Endothelial cell of umbilical vein (primary cell): Measurements from ENCODE around the gene DENND5B. TPM values are rescaled to one million over a fixed set of nuclear protein-coding genes. Genes with fewer than 3 reads are reported as not detected.
"Not testable (repeated sequence)": the region's sequence is repeated elsewhere in the genome, so short reads cannot be mapped to it uniquely, and the experiment has no call there.

Source experiments
- BruUV-seq: library from RNA; stranded (reverse); fragments of 400-500 nt; replicated peaks from 2 replicates; lab custom pipeline; 2021; lab: Mats Ljungman, UMichigan
- CTCF ChIA-PET: fragments of 300-600, 350-600 bp; sonication (Branson Sonifier 250); formaldehyde crosslinking; loops from one replicate; lab custom pipeline; 2021; ENCODE audit warnings: antibody characterized with exemption, inconsistent platforms; lab: Charles Lee
- POLR2A ChIA-PET: fragments of 300-600, 350-600 bp; sonication (Branson Sonifier 250); formaldehyde crosslinking; loops from one replicate; lab custom pipeline; 2021; ENCODE audit warnings: antibody characterized with exemption, inconsistent platforms; lab: Charles Lee
- DNase-seq: peaks from one replicate; pipeline ENCODE4 v3.0.0-alpha.2; 2011; ENCODE audit warnings: low read depth, low spot score
- FAIRE-seq: peaks from 2 replicates; lab custom pipeline; 2011; peaks lifted over from hg19 to GRCh38; lab: Jason Lieb, UNC
- H2AFZ ChIP-seq: 2 replicates; pipeline ENCODE4 v1.6.0; 2012; ENCODE audit warnings: low read depth, low read length, control low read depth, inconsistent platforms
- H3K27ac ChIP-seq: 2 replicates; pipeline ENCODE4 v1.5.1; 2011; ENCODE audit warnings: low read depth, mild to moderate bottlenecking, control low read depth, low read length, moderate library complexity; ENCODE audit not compliant: insufficient read depth
- H3K27me3 ChIP-seq, 2 experiments: 2 replicates each; pipeline versions ENCODE4 v1.6.0 to v1.6.1; 2011; ENCODE audit warnings: low read length in 2 of 2, mixed read lengths in 1 of 2; ENCODE audit not compliant: control insufficient read depth in 2 of 2, insufficient read depth in 2 of 2
- H3K36me3 ChIP-seq, 2 experiments: 2 replicates in 1 of 2; 3 replicates in 1 of 2; pipeline ENCODE4 v1.5.1; 2011; ENCODE audit warnings: low read length in 2 of 2, mild to moderate bottlenecking in 1 of 2, moderate library complexity in 1 of 2; ENCODE audit not compliant: control insufficient read depth in 2 of 2, insufficient read depth in 2 of 2; ENCODE audit errors: extremely low read depth in 1 of 2
- H3K4me1 ChIP-seq: 3 replicates; pipeline ENCODE4 v1.5.1; 2011; ENCODE audit warnings: mild to moderate bottlenecking, low read length; ENCODE audit not compliant: control insufficient read depth, insufficient read depth; ENCODE audit errors: extremely low read depth
- H3K4me2 ChIP-seq: 2 replicates; pipeline ENCODE4 v1.6.1; 2011; ENCODE audit warnings: low read length, control low read depth, mixed read lengths; ENCODE audit not compliant: insufficient read depth
- H3K4me3 ChIP-seq, 3 experiments: fragments of 200-600 bp in 1 of 3; sonication (generic), shearing (Covaris generic) in 1 of 3; replicated peaks in 1 of 3; 2 replicates each; pipeline ENCODE4 v1.5.1; 2011 to 2016; ENCODE audit warnings: control low read depth in 3 of 3, low read length in 3 of 3, mild to moderate bottlenecking in 2 of 3, inconsistent platforms in 1 of 3, low read depth in 1 of 3, moderate library complexity in 1 of 3; ENCODE audit not compliant: insufficient read depth in 1 of 3
- H3K79me2 ChIP-seq: 2 replicates; pipeline ENCODE4 v1.6.0; 2012; ENCODE audit warnings: low read length, inconsistent platforms; ENCODE audit not compliant: control insufficient read depth, insufficient read depth
- H3K9ac ChIP-seq: replicated peaks from 2 replicates; pipeline ENCODE3; 2011; ENCODE audit warnings: low read length, control low read depth; ENCODE audit not compliant: insufficient read depth; ENCODE audit errors: extremely low read depth
- H3K9me1 ChIP-seq: replicated peaks from 3 replicates; pipeline ENCODE4 v1.6.0; 2011; ENCODE audit warnings: mild to moderate bottlenecking, low read length; ENCODE audit not compliant: control insufficient read depth, insufficient read depth; ENCODE audit errors: extremely low read depth
- H3K9me3 ChIP-seq: replicated peaks from 2 replicates; pipeline ENCODE4 v1.5.1; 2012; ENCODE audit warnings: low read length, inconsistent platforms; ENCODE audit not compliant: control insufficient read depth, insufficient read depth
- H4K20me1 ChIP-seq: replicated peaks from 2 replicates; pipeline ENCODE3; 2011; ENCODE audit warnings: mild to moderate bottlenecking, low read length; ENCODE audit not compliant: control insufficient read depth, insufficient read depth; ENCODE audit errors: extremely low read depth
- CTCF ChIP-seq, 2 donors: IDR thresholded peaks; 1 replicate in 1 of 2; 2 replicates in 1 of 2; pipeline ENCODE4 v1.5.1; 2011; ENCODE audit warnings: low read length in 2 of 2, mild to moderate bottlenecking in 2 of 2, moderate library complexity in 2 of 2, control low read depth in 1 of 2, inconsistent platforms in 1 of 2, low read depth in 1 of 2; ENCODE audit not compliant: insufficient read depth in 1 of 2; ENCODE audit errors: extremely low read depth in 1 of 2
- EZH2 ChIP-seq: IDR thresholded peaks from 2 replicates; pipeline ENCODE4 v1.6.1; 2012; ENCODE audit warnings: borderline replicate concordance, low read depth, mild to moderate bottlenecking, moderate library complexity, low read length, inconsistent platforms; ENCODE audit not compliant: severe bottlenecking
- FOS ChIP-seq: IDR thresholded peaks from 2 replicates; pipeline ENCODE4 v1.6.1; 2011; ENCODE audit warnings: mild to moderate bottlenecking, low read length, moderate library complexity, borderline replicate concordance; ENCODE audit not compliant: insufficient read depth
- GATA2 ChIP-seq: IDR thresholded peaks from 2 replicates; pipeline ENCODE4 v1.7.0; 2011; ENCODE audit warnings: low read depth, mild to moderate bottlenecking, moderate library complexity, mixed read lengths, low read length; ENCODE audit not compliant: insufficient read length, insufficient read depth
- JUN ChIP-seq: IDR thresholded peaks from 2 replicates; pipeline ENCODE4 v1.6.1; 2011; ENCODE audit warnings: borderline replicate concordance, low read depth; ENCODE audit not compliant: insufficient read length, insufficient read depth
- MAX ChIP-seq: IDR thresholded peaks from 2 replicates; pipeline ENCODE4 v1.6.1; 2011; ENCODE audit not compliant: insufficient read depth, insufficient read length
- MYC ChIP-seq: IDR thresholded peaks from one replicate; pipeline ENCODE4 v1.6.1; 2011; ENCODE audit warnings: mild to moderate bottlenecking, low read depth, low read length
- POLR2A ChIP-seq: IDR thresholded peaks from 2 replicates; pipeline ENCODE4 v1.6.1; 2012; ENCODE audit warnings: low read depth, mild to moderate bottlenecking, control low read depth, low read length
- POLR2AphosphoS5 ChIP-seq: IDR thresholded peaks from 2 replicates; pipeline ENCODE4 v1.6.1; 2012; ENCODE audit warnings: low read depth, mild to moderate bottlenecking, control low read depth, low read length, moderate library complexity; ENCODE audit not compliant: insufficient read depth
- dilution Hi-C: fragments of 300-500 bp; cut with MboI; formaldehyde crosslinking; loops from one replicate; pipeline ENCODE4 v1.15.0; 2019; ENCODE audit warnings: low sequenced_read_pairs; ENCODE audit not compliant: extremely low pct_ligation_motif_present
- intact Hi-C: fragments of 100-400 bp; cut with micrococcal nuclease; formaldehyde crosslinking; loops from one replicate; pipeline ENCODE4 v1.10.0; 2022
- polyA plus RNA-seq, 4 experiments: library from polyadenylated mRNA; depleted of rRNA in 3 of 4; stranded (reverse) in 3 of 4; unstranded in 1 of 4; fragments of >200 nt; gene quantifications; 2 replicates each; pipeline versions ENCODE4 v1.2.1 to v1.2.3, GENCODE V29; 2011 to 2012; ENCODE audit warnings: missing spikeins in 1 of 4
- total RNA-seq: library from RNA; stranded (reverse); gene quantifications from 2 replicates; pipeline ENCODE4 v1.2.3, GENCODE V29; 2021

The DENND5B gene
- total and polyA plus RNA-seq, 2 donors (not counting 3 experiments of a cell fraction or from before 2014, with no cell fraction given) = 10.3 to 18.3 TPM

GRCh38 chr12:31504625-31505222 is 86.2 kb downstream of the DENND5B start:
- Histone ChIP-seq H3K4me1 (peaks cover 27% of the 10 kb centered on the region), H4K20me1 (no peaks in the 10 kb centered on the region), H3K9ac (no peak overlapping the region), H3K79me2 (peaks cover 2% of the 10 kb centered on the region), H3K27ac (no peak overlapping the region), H3K4me3 (no peak overlapping the region), H3K36me3 (no peaks in the 10 kb centered on the region), H3K9me1 (no peaks in the 10 kb centered on the region), H3K27me3 (no peaks in the 10 kb centered on the region), H2AFZ (no peak overlapping the region), H3K4me2 (no peak overlapping the region), H3K9me3 (no peaks in the 10 kb centered on the region)
- no TSS peak for BruUV-seq
- dilution Hi-C loops (no loop called here), intact Hi-C loops (loop anchor here (5.0 kb wide), 1 partner anchor 182 kb away; no protein-coding TSS in a partner anchor)
- POLR2A ChIA-PET = no interaction called here
- CTCF ChIA-PET = interaction anchor here (0.6 kb wide), 1 partner anchor 86 kb away, joined by 3 read pairs; the partner anchor contains the start of gene DENND5B
- no peak for DNase-seq
- FAIRE-seq = no peak
- no peak for TF ChIP-seq POLR2A
- TF ChIP-seq FOS = no peak
- TF ChIP-seq EZH2 = no peak
- no peak for TF ChIP-seq POLR2AphosphoS5
- TF ChIP-seq MYC = no peak
- TF ChIP-seq MAX = no peak
- no peak for TF ChIP-seq CTCF (IDR thresholded peaks at IDR 0.05; ENCODE audit: extremely low read depth in 1 of 2, insufficient read depth in 1 of 2, low read depth in 1 of 2, low read length in 2 of 2)
- no peak for TF ChIP-seq JUN
- no peak for TF ChIP-seq GATA2

GRCh38 chr12:31501014-31501413 is 89.9 kb downstream of the DENND5B start:
- H3K4me3 ChIP-seq, H2AFZ ChIP-seq, H3K4me2 ChIP-seq, POLR2A ChIA-PET, H3K9me1 ChIP-seq, H3K79me2 ChIP-seq, dilution Hi-C loops, DNase-seq, intact Hi-C loops, H3K9ac ChIP-seq, H4K20me1 ChIP-seq, BruUV-seq, H3K9me3 ChIP-seq, H3K27me3 ChIP-seq, H3K36me3 ChIP-seq, H3K27ac ChIP-seq, FAIRE-seq, CTCF ChIA-PET: not testable (repeated sequence)
- peaks cover 18% of the 10 kb centered on the region for H3K4me1 ChIP-seq
